PFSK-1 (cell line): Measurements from ENCODE around the gene DCBLD1.
A peak's percentile ranks its signal among the peaks of the same experiment; 100 is the strongest.

ENCODE experiments used
- FOXP2 ChIP-seq: optimal IDR thresholded peaks from 2 replicates; pipeline ENCODE3; 2011; ENCODE audit warnings: borderline replicate concordance, control low read depth, inconsistent platforms; ENCODE audit not compliant: insufficient read depth; ENCODE audit errors: extremely low read length, extremely low read depth
- POLR2AphosphoS5 ChIP-seq: IDR thresholded peaks from 2 replicates; pipeline ENCODE4 v1.6.1; 2012; ENCODE audit warnings: low read depth, mild to moderate bottlenecking, control low read depth, low read length, moderate library complexity
- SIN3A ChIP-seq: IDR thresholded peaks from 2 replicates; pipeline ENCODE4 v1.6.1; 2012; ENCODE audit warnings: mild to moderate bottlenecking, low read length, moderate library complexity, borderline replicate concordance; ENCODE audit not compliant: insufficient read depth
- TAF1 ChIP-seq: IDR thresholded peaks from 2 replicates; pipeline ENCODE4 v1.6.1; 2012; ENCODE audit warnings: low read length, control low read depth, borderline replicate concordance; ENCODE audit not compliant: insufficient read depth
- TF ChIP-seq, protein P1 (sequence below), 2 experiments: IDR thresholded peaks; 2 replicates each; pipeline versions ENCODE4 v1.6.1 to v1.8.0; 2011 to 2012; ENCODE audit warnings: low read depth in 2 of 2, low read length in 2 of 2, control low read depth in 1 of 2, inconsistent platforms in 1 of 2, mild to moderate bottlenecking in 1 of 2, moderate library complexity in 1 of 2; ENCODE audit not compliant: insufficient read depth in 1 of 2

The DCBLD1 gene

DNA sequence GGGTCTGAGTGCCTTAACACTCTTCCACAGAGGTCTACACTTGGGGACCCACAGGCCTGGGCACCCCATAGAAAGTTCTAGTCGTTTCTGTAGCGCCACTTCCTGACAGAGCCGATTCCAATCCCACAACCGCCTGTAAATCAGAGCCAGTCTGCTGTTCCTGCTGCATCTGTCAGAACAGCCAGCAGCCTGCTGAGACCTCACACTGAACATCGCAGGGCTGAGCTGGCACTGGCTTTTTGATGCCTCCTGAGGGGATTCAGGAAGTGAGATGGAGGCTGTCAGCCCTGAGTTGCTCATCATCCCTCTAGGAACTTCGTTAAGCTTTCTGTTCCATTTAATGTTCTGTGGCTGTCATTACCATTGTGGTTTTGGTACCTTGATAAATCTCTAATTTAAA, 48.9 kb downstream of the DCBLD1 start:
- no peak for TF ChIP-seq TAF1
- TF ChIP-seq POLR2AphosphoS5, result no peak
- TF ChIP-seq, protein P1, sequence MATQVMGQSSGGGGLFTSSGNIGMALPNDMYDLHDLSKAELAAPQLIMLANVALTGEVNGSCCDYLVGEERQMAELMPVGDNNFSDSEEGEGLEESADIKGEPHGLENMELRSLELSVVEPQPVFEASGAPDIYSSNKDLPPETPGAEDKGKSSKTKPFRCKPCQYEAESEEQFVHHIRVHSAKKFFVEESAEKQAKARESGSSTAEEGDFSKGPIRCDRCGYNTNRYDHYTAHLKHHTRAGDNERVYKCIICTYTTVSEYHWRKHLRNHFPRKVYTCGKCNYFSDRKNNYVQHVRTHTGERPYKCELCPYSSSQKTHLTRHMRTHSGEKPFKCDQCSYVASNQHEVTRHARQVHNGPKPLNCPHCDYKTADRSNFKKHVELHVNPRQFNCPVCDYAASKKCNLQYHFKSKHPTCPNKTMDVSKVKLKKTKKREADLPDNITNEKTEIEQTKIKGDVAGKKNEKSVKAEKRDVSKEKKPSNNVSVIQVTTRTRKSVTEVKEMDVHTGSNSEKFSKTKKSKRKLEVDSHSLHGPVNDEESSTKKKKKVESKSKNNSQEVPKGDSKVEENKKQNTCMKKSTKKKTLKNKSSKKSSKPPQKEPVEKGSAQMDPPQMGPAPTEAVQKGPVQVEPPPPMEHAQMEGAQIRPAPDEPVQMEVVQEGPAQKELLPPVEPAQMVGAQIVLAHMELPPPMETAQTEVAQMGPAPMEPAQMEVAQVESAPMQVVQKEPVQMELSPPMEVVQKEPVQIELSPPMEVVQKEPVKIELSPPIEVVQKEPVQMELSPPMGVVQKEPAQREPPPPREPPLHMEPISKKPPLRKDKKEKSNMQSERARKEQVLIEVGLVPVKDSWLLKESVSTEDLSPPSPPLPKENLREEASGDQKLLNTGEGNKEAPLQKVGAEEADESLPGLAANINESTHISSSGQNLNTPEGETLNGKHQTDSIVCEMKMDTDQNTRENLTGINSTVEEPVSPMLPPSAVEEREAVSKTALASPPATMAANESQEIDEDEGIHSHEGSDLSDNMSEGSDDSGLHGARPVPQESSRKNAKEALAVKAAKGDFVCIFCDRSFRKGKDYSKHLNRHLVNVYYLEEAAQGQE (IDR thresholded peaks at IDR 0.05; ENCODE audit: insufficient read depth in 1 of 2, low read depth in 2 of 2, low read length in 2 of 2), result no peak
- no peak for TF ChIP-seq SIN3A
- no peak for TF ChIP-seq FOXP2

DNA sequence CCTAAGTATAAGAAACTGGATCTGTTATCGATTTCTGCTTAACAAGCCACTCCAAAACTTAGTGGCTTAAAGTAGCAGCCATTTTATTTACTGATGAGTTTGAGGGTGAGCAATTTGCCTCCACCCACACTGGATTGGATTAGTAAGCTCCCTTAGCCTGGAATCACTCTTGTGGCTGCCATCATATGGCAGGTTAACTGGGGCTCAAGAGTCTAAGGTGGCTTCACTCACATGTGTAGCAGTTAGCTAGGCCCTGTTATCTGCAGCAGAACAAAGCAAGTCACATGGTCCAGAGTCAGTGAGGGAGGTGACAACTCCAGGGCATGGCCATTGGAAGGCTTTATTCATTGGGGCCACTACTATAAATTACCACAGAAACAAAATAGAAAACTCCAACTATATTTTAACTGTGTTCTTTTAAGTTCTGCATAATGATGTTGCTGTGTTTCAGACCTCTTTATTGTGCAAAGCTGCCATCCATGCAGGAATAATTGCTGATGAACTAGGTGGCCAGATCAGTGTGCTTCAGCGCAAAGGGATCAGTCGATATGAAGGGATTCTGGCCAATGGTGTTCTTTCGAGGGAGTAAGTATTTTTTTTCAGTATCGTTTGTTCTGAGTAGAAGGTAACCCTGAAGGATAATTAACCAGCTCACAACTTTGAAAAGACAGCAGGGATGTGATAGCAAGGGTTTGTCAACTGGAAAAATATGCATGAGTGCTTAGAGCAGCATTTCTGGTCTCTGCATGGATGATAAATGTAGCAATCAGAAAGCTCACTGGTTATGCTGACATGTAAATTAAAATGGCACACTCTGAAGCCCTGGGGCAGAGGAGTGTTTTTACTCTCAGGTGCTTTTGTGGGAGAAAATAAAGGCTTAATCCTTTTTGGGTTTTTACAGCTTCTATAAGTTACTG, 49.6 kb downstream of the DCBLD1 start:
- TF ChIP-seq SIN3A, result no peak
- no peak for TF ChIP-seq POLR2AphosphoS5
- TF ChIP-seq FOXP2, result no peak
- no peak for TF ChIP-seq TAF1
- TF ChIP-seq, protein P1 (IDR thresholded peaks at IDR 0.05; ENCODE audit: insufficient read depth in 1 of 2, low read depth in 2 of 2, low read length in 2 of 2), result no peak

DNA sequence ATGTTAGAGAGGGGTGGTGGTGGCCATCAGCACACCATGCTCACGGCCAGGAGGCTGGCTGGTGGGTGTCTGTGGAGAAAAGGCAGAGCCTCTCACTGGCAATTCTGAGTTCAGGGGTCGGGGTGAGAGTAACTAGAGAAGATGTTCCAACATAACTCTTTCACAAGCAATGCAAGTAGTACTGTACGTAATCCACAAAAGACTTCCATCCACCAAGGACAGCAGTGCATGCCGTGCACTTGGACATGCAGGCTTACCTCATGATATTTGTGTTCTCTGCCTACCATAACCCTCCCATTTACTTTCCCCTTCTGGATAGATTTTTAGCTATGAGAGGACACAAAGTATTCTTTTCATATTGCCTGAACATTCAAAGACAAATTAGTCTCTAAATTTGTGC, 51.3 kb downstream of the DCBLD1 start:
- TF ChIP-seq TAF1 (no peak), SIN3A (no peak), POLR2AphosphoS5 (no peak), FOXP2 (no peak)
- TF ChIP-seq, protein P1 (IDR thresholded peaks at IDR 0.05; ENCODE audit: insufficient read depth in 1 of 2, low read depth in 2 of 2, low read length in 2 of 2), result no peak

DNA sequence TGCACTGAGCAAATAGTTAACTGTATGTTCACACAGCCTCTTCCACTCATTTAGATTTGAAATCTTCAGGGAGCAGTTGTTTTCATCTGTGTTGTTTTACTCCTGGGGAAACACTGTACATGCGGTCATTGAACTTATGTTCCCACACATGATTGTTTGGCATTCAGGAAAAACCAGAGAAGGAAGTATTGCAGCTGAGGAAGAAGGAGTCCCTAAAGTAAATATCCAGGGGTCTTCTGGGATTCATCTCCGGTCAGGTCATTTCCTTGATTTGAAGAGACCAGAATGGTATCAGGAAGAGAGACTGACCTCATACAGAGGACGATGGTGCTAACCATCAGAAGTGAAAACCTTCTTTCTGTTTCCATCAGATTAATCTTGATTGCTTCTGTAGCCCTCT, 52.5 kb downstream of the DCBLD1 start:
- TF ChIP-seq, protein P1 (IDR thresholded peaks at IDR 0.05; ENCODE audit: insufficient read depth in 1 of 2, low read depth in 2 of 2, low read length in 2 of 2), result 0 out of 4 replicates have a peak, but pooled peaks of 1 of the 2 experiments have one; percentile 30
- TF ChIP-seq POLR2AphosphoS5, result no peak

DNA sequence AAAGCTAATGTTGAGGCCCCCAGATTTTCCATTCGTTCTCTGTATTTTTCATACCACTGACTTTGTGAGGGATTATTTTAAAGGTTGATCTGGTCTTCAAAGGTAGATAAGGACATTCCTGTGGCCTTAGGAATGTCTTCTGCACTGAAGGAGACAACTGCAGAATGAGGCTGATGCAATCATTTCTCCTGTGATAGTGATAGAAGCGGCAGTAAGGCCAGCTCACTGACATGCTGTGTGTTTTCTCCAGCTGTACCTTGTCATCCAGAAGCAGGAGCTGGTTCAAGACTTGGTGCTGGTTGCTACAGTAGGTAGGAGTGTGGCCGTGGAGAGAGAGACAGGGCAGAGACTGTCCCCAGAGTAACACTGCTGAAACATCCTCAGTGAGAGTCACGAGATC, 53.8 kb downstream of the DCBLD1 start:
- TF ChIP-seq FOXP2 (no peak), POLR2AphosphoS5 (no peak), TAF1 (no peak), SIN3A (no peak)
- TF ChIP-seq, protein P1 (IDR thresholded peaks at IDR 0.05; ENCODE audit: insufficient read depth in 1 of 2, low read depth in 2 of 2, low read length in 2 of 2), result no peak
